Fibroblast of lung (primary cell): Measurements from ENCODE around the gene GOLGA7B. TPM values are rescaled to one million over a fixed set of nuclear protein-coding genes. Genes with fewer than 3 reads are reported as not detected.
A peak's percentile ranks its signal among the peaks of the same experiment; 100 is the strongest.

Source experiments
- DNase-seq, 2 donors: peaks; one replicate each; pipeline versions ENCODE4 v3.0.0 to v3.0.0-alpha.2; 2010; ENCODE audit warnings: low read depth in 2 of 2
- H2AFZ ChIP-seq: 2 replicates; pipeline ENCODE4 v1.5.1; 2012; ENCODE audit warnings: low read length, control low read depth, inconsistent platforms
- H3K27ac ChIP-seq: 2 replicates; pipeline ENCODE4 v1.5.1; 2011; ENCODE audit warnings: low read length, control low read depth; ENCODE audit not compliant: insufficient read depth
- H3K27me3 ChIP-seq: 2 replicates; pipeline ENCODE4 v1.5.1; 2011; ENCODE audit warnings: mild to moderate bottlenecking, low read length; ENCODE audit not compliant: control insufficient read depth, insufficient read depth
- H3K36me3 ChIP-seq: 2 replicates; pipeline ENCODE4 v1.5.1; 2011; ENCODE audit warnings: low read length; ENCODE audit not compliant: control insufficient read depth, insufficient read depth
- H3K4me1 ChIP-seq: 2 replicates; pipeline ENCODE4 v1.5.1; 2011; ENCODE audit warnings: low read length; ENCODE audit not compliant: control insufficient read depth, insufficient read depth; ENCODE audit errors: extremely low read depth
- H3K4me2 ChIP-seq: 2 replicates; pipeline ENCODE4 v1.5.1; 2011; ENCODE audit warnings: low read length, control low read depth; ENCODE audit not compliant: insufficient read depth; ENCODE audit errors: extremely low read depth
- H3K4me3 ChIP-seq, 4 experiments: fragments of 200-600 bp in 1 of 4; sonication (generic) in 1 of 4; replicated peaks in 1 of 4; 2 replicates each; pipeline ENCODE4 v1.5.1; 2011 to 2016; ENCODE audit warnings: low read length in 4 of 4, low read depth in 3 of 4, mild to moderate bottlenecking in 3 of 4, control low read depth in 2 of 4, inconsistent platforms in 1 of 4, mixed read lengths in 1 of 4; ENCODE audit not compliant: insufficient read depth in 1 of 4; ENCODE audit errors: control extremely low read depth in 1 of 4
- H3K79me2 ChIP-seq: 2 replicates; pipeline ENCODE4 v1.5.1; 2012; ENCODE audit warnings: mild to moderate bottlenecking, low read length, inconsistent platforms; ENCODE audit not compliant: control insufficient read depth, insufficient read depth
- H3K9ac ChIP-seq: 2 replicates; pipeline ENCODE4 v1.5.1; 2011; ENCODE audit warnings: mild to moderate bottlenecking, low read length, control low read depth; ENCODE audit not compliant: insufficient read depth
- H3K9me3 ChIP-seq: 2 replicates; pipeline ENCODE4 v1.5.1; 2012; ENCODE audit warnings: low read depth, low read length; ENCODE audit not compliant: control insufficient read depth, insufficient read depth
- H4K20me1 ChIP-seq: 2 replicates; pipeline ENCODE4 v1.5.1; 2011; ENCODE audit warnings: low read length; ENCODE audit not compliant: control insufficient read depth, insufficient read depth; ENCODE audit errors: extremely low read depth
- CTCF ChIP-seq, 2 donors: IDR thresholded peaks in 1 of 2; conservative IDR thresholded peaks in 1 of 2; 1 replicate in 1 of 2; 2 replicates in 1 of 2; pipeline ENCODE4 v1.5.1; 2011 to 2012; ENCODE audit warnings: low read length in 2 of 2, control low read depth in 1 of 2, inconsistent platforms in 1 of 2, low read depth in 1 of 2, mild to moderate bottlenecking in 1 of 2
- EZH2 ChIP-seq: IDR thresholded peaks from 2 replicates; pipeline ENCODE4 v1.5.1; 2012; ENCODE audit warnings: low read length, control low read depth, mild to moderate bottlenecking; ENCODE audit errors: missing control alignments
- polyA plus RNA-seq, 2 donors: library from polyadenylated mRNA; depleted of rRNA in 1 of 2; stranded (reverse) in 1 of 2; unstranded in 1 of 2; fragments of >200 nt; gene quantifications; 2 replicates each; pipeline ENCODE4 v1.2.1, GENCODE V29; 2011 to 2012; ENCODE audit warnings: missing spikeins in 1 of 2
- total RNA-seq: library from RNA; depleted of rRNA; stranded (reverse); fragments of >200 nt; gene quantifications from 2 replicates; pipeline ENCODE4 v1.2.1, GENCODE V29; 2014

GOLGA7B gene
- total and polyA plus RNA-seq, 2 donors (not counting 1 experiment from before 2014, with no cell fraction given): under 0.01 TPM; not detected in 1

DNA sequence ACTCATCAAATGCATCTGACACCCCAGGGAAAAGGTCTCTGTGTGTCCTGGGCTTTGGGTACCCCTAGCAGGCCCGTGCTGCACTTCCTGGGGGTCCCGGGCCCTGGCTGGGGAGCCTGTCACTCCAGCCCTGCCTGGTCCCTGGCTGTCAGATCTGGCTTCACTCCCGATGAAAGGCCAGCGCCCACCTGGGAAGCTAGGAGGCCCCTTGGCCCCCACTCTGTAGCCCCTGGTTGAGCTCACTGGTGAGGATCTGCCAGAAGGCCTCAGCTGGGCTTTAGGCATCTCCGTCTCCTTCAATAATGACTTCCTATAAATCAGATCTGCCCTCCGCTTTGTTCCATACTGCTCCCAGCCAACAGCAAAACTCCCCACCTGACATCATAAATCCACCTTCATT, 64.0 kb downstream of the GOLGA7B start:
- no peak overlapping the region for H3K4me2 ChIP-seq
- H3K9ac ChIP-seq: no peak overlapping the region
- H3K79me2 ChIP-seq: no peaks in the 10 kb centered on the region

DNA sequence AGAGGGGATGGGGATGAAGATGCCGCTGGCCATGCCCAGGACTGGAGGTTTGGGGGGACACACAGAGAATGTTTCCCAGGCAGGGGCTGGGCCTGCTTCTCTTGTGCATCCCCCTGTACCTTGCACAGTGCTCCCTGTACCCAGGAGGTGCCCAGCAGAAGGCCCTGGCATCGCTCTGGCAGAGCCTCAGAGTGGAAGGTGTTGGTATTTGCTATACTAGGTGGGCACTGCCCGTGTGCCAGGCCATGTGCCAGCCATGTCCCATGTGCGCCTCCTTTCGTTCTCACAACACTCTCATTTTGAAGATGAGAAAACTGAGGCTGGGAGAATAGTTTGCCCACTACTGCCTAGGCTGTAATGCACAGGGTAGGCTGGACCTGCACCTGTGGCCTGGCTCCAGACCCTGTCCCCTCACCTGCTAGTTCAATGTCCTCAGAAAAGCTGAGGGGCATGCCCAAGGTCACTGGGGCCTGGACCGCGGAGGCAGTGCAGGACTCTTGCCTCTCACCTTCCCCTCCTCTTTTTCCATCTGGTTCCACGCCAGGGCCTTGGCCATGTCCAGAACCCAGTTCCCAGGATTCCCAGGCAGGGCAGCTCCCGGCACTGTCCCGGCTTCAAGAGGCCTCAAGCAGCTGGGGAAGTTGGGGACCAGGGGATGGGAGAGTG, 64.7 kb downstream of the GOLGA7B start:
- H3K9ac ChIP-seq: no peak overlapping the region
- peaks cover 3% of the 10 kb centered on the region for H3K27me3 ChIP-seq
- H3K4me3 ChIP-seq: no peak overlapping the region
- DNase-seq: no peak
- H3K36me3 ChIP-seq: no peaks in the 10 kb centered on the region
- TF ChIP-seq CTCF (conservative IDR thresholded peaks at IDR 0.05 in 1 of 2, IDR thresholded peaks at IDR 0.05 in 1 of 2; ENCODE audit: low read depth in 1 of 2, low read length in 2 of 2) (no peak), EZH2 (no peak)
- no peak overlapping the region for H3K4me2 ChIP-seq
- H3K27ac ChIP-seq: no peak overlapping the region
- no peaks in the 10 kb centered on the region for H3K4me1 ChIP-seq
- H3K9me3 ChIP-seq: no peaks in the 10 kb centered on the region
- no peak overlapping the region for H2AFZ ChIP-seq
- no peaks in the 10 kb centered on the region for H3K79me2 ChIP-seq
- no peaks in the 10 kb centered on the region for H4K20me1 ChIP-seq

More for the DNA sequence above, 64.0 kb downstream of the GOLGA7B start:
- Histone ChIP-seq H3K4me1 (no peaks in the 10 kb centered on the region), H4K20me1 (no peaks in the 10 kb centered on the region), H2AFZ (no peak overlapping the region), H3K4me3 (no peak overlapping the region), H3K36me3 (no peaks in the 10 kb centered on the region), H3K9me3 (no peaks in the 10 kb centered on the region), H3K27me3 (peaks cover 3% of the 10 kb centered on the region), H3K27ac (no peak overlapping the region)
- DNase-seq: no peak
- TF ChIP-seq CTCF (conservative IDR thresholded peaks at IDR 0.05 in 1 of 2, IDR thresholded peaks at IDR 0.05 in 1 of 2; ENCODE audit: low read depth in 1 of 2, low read length in 2 of 2) (no peak), EZH2 (no peak)

- H2AFZ ChIP-seq: no peak overlapping the region
- H3K4me3 ChIP-seq: no peak overlapping the region
- no peak overlapping the region for H3K9ac ChIP-seq
- H3K4me2 ChIP-seq: no peak overlapping the region
- DNase-seq: peak; percentile 27 to 44
- H3K36me3 ChIP-seq: no peaks in the 10 kb centered on the region
- no peak overlapping the region for H3K27ac ChIP-seq
- H3K79me2 ChIP-seq: no peaks in the 10 kb centered on the region
- H3K27me3 ChIP-seq: peaks cover 3% of the 10 kb centered on the region
- TF ChIP-seq EZH2 (no peak), CTCF (conservative IDR thresholded peaks at IDR 0.05 in 1 of 2, IDR thresholded peaks at IDR 0.05 in 1 of 2; ENCODE audit: low read depth in 1 of 2, low read length in 2 of 2) (peak; percentile 76 to 79)
- no peaks in the 10 kb centered on the region for H3K9me3 ChIP-seq
- no peaks in the 10 kb centered on the region for H3K4me1 ChIP-seq
- H4K20me1 ChIP-seq: no peaks in the 10 kb centered on the region
Observed at GRCh38 chr10:97914837-97915211, 65.2 kb downstream of the GOLGA7B start.
